ENCODE results near the gene MEGF10.

- TF ChIP-seq CTCF (IDR thresholded peaks at IDR 0.05 in 8 of 11, conservative IDR thresholded peaks at IDR 0.05 in 3 of 11) (no peak), POLR2AphosphoS5 (IDR thresholded peaks at IDR 0.05) (no peak)
These were observed 128.5 kb downstream of the MEGF10 start for GRCh38 chr5:127418974-127419682.

Data from spleen (tissue), 7 donors.